ENCODE results near the gene PPIL3.

DNA sequence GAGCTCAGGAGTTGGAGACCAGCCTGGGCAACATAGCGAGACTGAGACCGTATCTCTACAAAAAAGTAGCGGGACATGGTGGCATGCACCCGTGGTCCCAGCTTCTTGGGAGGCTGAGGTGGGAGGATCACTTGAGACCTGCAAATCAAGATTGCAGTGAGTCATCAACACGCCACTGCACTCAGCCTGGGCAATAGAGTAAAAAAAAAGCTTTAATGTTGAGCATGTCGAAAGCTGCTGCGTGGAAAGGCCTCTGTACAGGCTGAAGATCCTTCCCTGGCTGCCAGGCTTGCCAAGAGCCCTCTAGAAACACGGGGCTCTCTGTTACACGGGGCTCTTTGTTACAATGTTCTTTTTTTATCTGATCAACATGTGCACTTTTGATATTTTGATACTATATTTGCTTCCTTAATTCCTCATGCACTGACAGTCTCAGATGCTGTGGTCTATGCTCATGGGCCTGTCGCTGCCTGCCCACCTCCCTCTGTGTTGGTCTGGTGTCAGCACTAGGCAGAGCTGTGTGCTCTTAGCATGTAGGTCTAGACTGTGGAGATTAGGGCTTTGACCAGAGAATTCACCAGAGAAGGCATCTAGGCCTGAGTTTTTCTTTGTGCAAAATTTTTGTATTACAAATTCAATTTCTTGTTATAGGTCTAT is 43.1 kb downstream of the PPIL3 start:
- TF ChIP-seq CTCF (IDR thresholded peaks at IDR 0.05) (no peak), POLR2A (IDR thresholded peaks at IDR 0.05) (no peak)

Data from lower leg skin (tissue), 3 donors.